K562 (cell line): Measurements from ENCODE around the gene CTDSPL. TPM values are rescaled to one million over a fixed set of nuclear protein-coding genes. Genes with fewer than 3 reads are reported as not detected.

Experiments used
- ATF1 ChIP-seq, 2 experiments: fragments of 450-650 bp in 1 of 2; IDR thresholded peaks; 2 replicates each; pipeline ENCODE4 v1.6.1; 2016; ENCODE audit warnings: missing compliant biosample characterization in 1 of 2, missing genetic modification characterization in 1 of 2
- DLX4 ChIP-seq: fragments of 250-450 bp; sonication (Bioruptor Pico); IDR thresholded peaks from 2 replicates; pipeline ENCODE4 v1.6.1; 2021; ENCODE audit warnings: mild to moderate bottlenecking
- ESRRB ChIP-seq: fragments of 250-450 bp; sonication (Bioruptor Pico); IDR thresholded peaks from 2 replicates; pipeline ENCODE4 v1.5.0; 2020; ENCODE audit warnings: mild to moderate bottlenecking, moderate library complexity, borderline replicate concordance
- GMEB1 ChIP-seq: fragments of 250-450 bp; sonication (Bioruptor Pico); IDR thresholded peaks from 2 replicates; pipeline ENCODE4 v1.4.0; 2020; ENCODE audit warnings: mild to moderate bottlenecking
- NCOA4 ChIP-seq: fragments of 450-650 bp; IDR thresholded peaks from 2 replicates; pipeline ENCODE4 v1.6.1; 2018; ENCODE audit warnings: mild to moderate bottlenecking; ENCODE audit not compliant: partially characterized antibody
- NFIC ChIP-seq: fragments of 450-650 bp; IDR thresholded peaks from 2 replicates; pipeline ENCODE4 v1.6.1; 2017; ENCODE audit warnings: mild to moderate bottlenecking, inconsistent platforms
- OTX1 ChIP-seq: fragments of 450-650 bp; formaldehyde crosslinking; IDR thresholded peaks from 2 replicates; pipeline ENCODE4 v1.4.0; 2022; ENCODE audit warnings: mild to moderate bottlenecking
- RNF2 ChIP-seq: sonication (generic); IDR thresholded peaks from 2 replicates; pipeline ENCODE4 v1.6.1; 2016
- SNAPC5 ChIP-seq: fragments of 250-450 bp; sonication (Bioruptor Pico); IDR thresholded peaks from 2 replicates; pipeline ENCODE4 v1.8.0; 2021; ENCODE audit warnings: moderate library complexity, mild to moderate bottlenecking, inconsistent platforms
- SP1 ChIP-seq: sonication (generic); formaldehyde crosslinking; IDR thresholded peaks from 2 replicates; pipeline ENCODE4 v1.8.1; 2022; ENCODE audit warnings: mild to moderate bottlenecking, missing genetic modification reagents
- SUPT5H ChIP-seq: fragments of 450-650 bp; IDR thresholded peaks from 2 replicates; pipeline ENCODE4 v1.6.1; 2016
- ZNF197 ChIP-seq: fragments of 200-800 bp; sonication (Bioruptor generic); IDR thresholded peaks from 2 replicates; pipeline ENCODE4 v1.6.1; 2016; ENCODE audit warnings: low read depth, missing genetic modification characterization, missing compliant biosample characterization
- ZNF280B ChIP-seq: fragments of 250-450 bp; sonication (Bioruptor Pico); IDR thresholded peaks from 2 replicates; pipeline ENCODE4 v1.5.1; 2021; ENCODE audit warnings: mild to moderate bottlenecking
- ZNF584 ChIP-seq: fragments of 200-800 bp; sonication (Bioruptor generic); IDR thresholded peaks from 2 replicates; pipeline ENCODE4 v1.6.1; 2016; ENCODE audit warnings: low read depth, mild to moderate bottlenecking, missing genetic modification characterization, missing compliant biosample characterization
- polyA plus RNA-seq, 8 experiments: library from polyadenylated mRNA; depleted of rRNA in 4 of 8; stranded (reverse) in 5 of 8; unstranded in 3 of 8; fragments of >200 nt; fragmentation: Nextera tagmentation in 2 of 8; fragmentation: Illumina TruSeq in 1 of 8; extraction: Ambion mirVana in 2 of 8; extraction: Trizol in 1 of 8; gene quantifications; 2 replicates each; pipeline versions ENCODE4 v1.2.1 to v1.2.3, GENCODE V29; 2011 to 2014; ENCODE audit warnings: inconsistent platforms in 1 of 8, missing spikeins in 1 of 8
- total RNA-seq, 7 experiments: library from RNA; depleted of rRNA in 6 of 7; stranded (reverse); fragments of >200 nt in 6 of 7; fragmentation: Illumina TruSeq in 2 of 7; extraction: Trizol in 2 of 7; gene quantifications; 2 replicates each; pipeline versions ENCODE4 v1.2.1 to v1.2.3, GENCODE V29; 2011 to 2021; ENCODE audit warnings: low replicate concordance in 1 of 7
- TF ChIP-seq, protein P1 (sequence below): sonication (generic); formaldehyde crosslinking; IDR thresholded peaks from 2 replicates; pipeline ENCODE4 v1.8.0; 2022; ENCODE audit warnings: missing genetic modification reagents, mild to moderate bottlenecking, borderline replicate concordance
- TF ChIP-seq, protein P2 (sequence below): fragments of 450-650 bp; IDR thresholded peaks from 2 replicates; pipeline ENCODE4 v1.6.1; 2016; ENCODE audit warnings: borderline replicate concordance
- TF ChIP-seq, protein P3 (sequence below): conservative IDR thresholded peaks from 2 replicates; pipeline ENCODE4 v1.6.1; 2011; ENCODE audit warnings: low read depth, mild to moderate bottlenecking, low read length; ENCODE audit not compliant: control insufficient read depth

Gene CTDSPL
- total and polyA plus RNA-seq, 9 of the 15 experiments (the other 6 are each of a cell fraction or from before 2014, with no cell fraction given) = 5.1 to 19.3 (median 11.3) TPM

GRCh38 chr3:37987315-37987697 lies 125.6 kb downstream of the CTDSPL start (continued):
- no peak for TF ChIP-seq SNAPC5
- TF ChIP-seq SP1 (CRISPR knock-in tag) = no peak
- 0 out of 2 replicates have a peak, but pooled peaks have one; percentile 4 for TF ChIP-seq ZNF584
- peak; percentile 9; the same call in 1 of the 2 replicates for TF ChIP-seq ZNF197 (CRISPR knock-in tag)
- TF ChIP-seq, protein P1, sequence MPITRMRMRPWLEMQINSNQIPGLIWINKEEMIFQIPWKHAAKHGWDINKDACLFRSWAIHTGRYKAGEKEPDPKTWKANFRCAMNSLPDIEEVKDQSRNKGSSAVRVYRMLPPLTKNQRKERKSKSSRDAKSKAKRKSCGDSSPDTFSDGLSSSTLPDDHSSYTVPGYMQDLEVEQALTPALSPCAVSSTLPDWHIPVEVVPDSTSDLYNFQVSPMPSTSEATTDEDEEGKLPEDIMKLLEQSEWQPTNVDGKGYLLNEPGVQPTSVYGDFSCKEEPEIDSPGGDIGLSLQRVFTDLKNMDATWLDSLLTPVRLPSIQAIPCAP = no peak
- TF ChIP-seq NCOA4 = no peak
- TF ChIP-seq ZNF280B = no peak
- peak; percentile 9; the same call in 1 of the 2 replicates for TF ChIP-seq GMEB1 (CRISPR knock-in tag)
- no peak for TF ChIP-seq ATF1 (CRISPR knock-in tag; IDR thresholded peaks at IDR 0.05)
- no peak for TF ChIP-seq ATF1 (tag; IDR thresholded peaks at IDR 0.05)
- TF ChIP-seq, protein P2, sequence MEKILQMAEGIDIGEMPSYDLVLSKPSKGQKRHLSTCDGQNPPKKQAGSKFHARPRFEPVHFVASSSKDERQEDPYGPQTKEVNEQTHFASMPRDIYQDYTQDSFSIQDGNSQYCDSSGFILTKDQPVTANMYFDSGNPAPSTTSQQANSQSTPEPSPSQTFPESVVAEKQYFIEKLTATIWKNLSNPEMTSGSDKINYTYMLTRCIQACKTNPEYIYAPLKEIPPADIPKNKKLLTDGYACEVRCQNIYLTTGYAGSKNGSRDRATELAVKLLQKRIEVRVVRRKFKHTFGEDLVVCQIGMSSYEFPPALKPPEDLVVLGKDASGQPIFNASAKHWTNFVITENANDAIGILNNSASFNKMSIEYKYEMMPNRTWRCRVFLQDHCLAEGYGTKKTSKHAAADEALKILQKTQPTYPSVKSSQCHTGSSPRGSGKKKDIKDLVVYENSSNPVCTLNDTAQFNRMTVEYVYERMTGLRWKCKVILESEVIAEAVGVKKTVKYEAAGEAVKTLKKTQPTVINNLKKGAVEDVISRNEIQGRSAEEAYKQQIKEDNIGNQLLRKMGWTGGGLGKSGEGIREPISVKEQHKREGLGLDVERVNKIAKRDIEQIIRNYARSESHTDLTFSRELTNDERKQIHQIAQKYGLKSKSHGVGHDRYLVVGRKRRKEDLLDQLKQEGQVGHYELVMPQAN = no peak
- 0 out of 2 replicates have a peak, but pooled peaks have one; percentile 56 for TF ChIP-seq NFIC
- no peak for TF ChIP-seq RNF2
- no peak for TF ChIP-seq OTX1 (CRISPR knock-in tag)
- TF ChIP-seq, protein P3, sequence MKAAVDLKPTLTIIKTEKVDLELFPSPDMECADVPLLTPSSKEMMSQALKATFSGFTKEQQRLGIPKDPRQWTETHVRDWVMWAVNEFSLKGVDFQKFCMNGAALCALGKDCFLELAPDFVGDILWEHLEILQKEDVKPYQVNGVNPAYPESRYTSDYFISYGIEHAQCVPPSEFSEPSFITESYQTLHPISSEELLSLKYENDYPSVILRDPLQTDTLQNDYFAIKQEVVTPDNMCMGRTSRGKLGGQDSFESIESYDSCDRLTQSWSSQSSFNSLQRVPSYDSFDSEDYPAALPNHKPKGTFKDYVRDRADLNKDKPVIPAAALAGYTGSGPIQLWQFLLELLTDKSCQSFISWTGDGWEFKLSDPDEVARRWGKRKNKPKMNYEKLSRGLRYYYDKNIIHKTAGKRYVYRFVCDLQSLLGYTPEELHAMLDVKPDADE = no peak
- no peak for TF ChIP-seq ESRRB (CRISPR knock-in tag)
- TF ChIP-seq SUPT5H = no peak
- TF ChIP-seq DLX4 (CRISPR knock-in tag) = no peak
